HepG2 (cell line): ENCODE results near the gene DNAJC10. TPM values are rescaled to one million over a fixed set of nuclear protein-coding genes. Genes with fewer than 3 reads are reported as not detected.

ENCODE experiments used
- ATAC-seq: fragments of 200-7000 bp; cut with Tn5 transposase; 3 replicates; pipeline ENCODE4 v1.9.1; 2020; ENCODE audit warnings: mild to moderate bottlenecking, moderate library complexity
- BruUV-seq: library from RNA; stranded (reverse); fragments of 400-500 nt; replicated peaks from 2 replicates; lab custom pipeline; 2021; lab: Mats Ljungman, UMichigan
- CTCF ChIA-PET: fragments of 300-600 bp; formaldehyde crosslinking; extraction: SDS; loops from one replicate; lab custom pipeline; 2021; ENCODE audit warnings: low total read pairs, inconsistent platforms, low intra/inter-chr PET ratio; lab: Yijun Ruan, JAX
- POLR2A ChIA-PET: fragments of 350-600 bp; sonication (Branson Sonifier 250); formaldehyde crosslinking; loops from one replicate; lab custom pipeline; 2020; ENCODE audit warnings: antibody characterized with exemption, inconsistent platforms; lab: Yijun Ruan, JAX
- DNase-seq: peaks from one replicate; pipeline ENCODE4 v3.0.0-alpha.2; 2015; ENCODE audit warnings: low spot score
- FAIRE-seq: peaks from 3 replicates; lab custom pipeline; 2011; peaks lifted over from hg19 to GRCh38; lab: Jason Lieb, UNC
- H2AFZ ChIP-seq: one replicate; pipeline ENCODE4 v1.6.1; 2011; ENCODE audit warnings: low read length, inconsistent platforms
- H3K27ac ChIP-seq: fragments of 300-600 bp; 3 replicates; pipeline ENCODE4 v1.8.0; 2011; ENCODE audit warnings: mixed run types, mild to moderate bottlenecking, mixed read lengths, low read length, inconsistent platforms; ENCODE audit not compliant: insufficient read depth; ENCODE audit errors: extremely low read length
- H3K27me3 ChIP-seq, 2 experiments: fragments of 200-600 bp in 1 of 2; 2 replicates in 1 of 2; 3 replicates in 1 of 2; pipeline versions ENCODE4 v1.6.0 to v1.8.0; 2011; ENCODE audit warnings: low read length in 2 of 2, mild to moderate bottlenecking in 2 of 2, moderate library complexity in 2 of 2, inconsistent platforms in 1 of 2; ENCODE audit not compliant: insufficient read depth in 2 of 2, control insufficient read depth in 1 of 2
- H3K36me3 ChIP-seq, 2 experiments: fragments of 200-600 bp in 1 of 2; replicated peaks in 1 of 2; 2 replicates in 1 of 2; 3 replicates in 1 of 2; pipeline versions ENCODE4 v1.5.1 to v1.8.0; 2011; ENCODE audit warnings: low read length in 2 of 2, inconsistent platforms in 1 of 2; ENCODE audit not compliant: insufficient read depth in 2 of 2, control insufficient read depth in 1 of 2
- H3K4me1 ChIP-seq: 2 replicates; pipeline ENCODE4 v1.5.1; 2012; ENCODE audit warnings: low read length, inconsistent platforms; ENCODE audit not compliant: insufficient read depth
- H3K4me2 ChIP-seq: 2 replicates; pipeline ENCODE4 v1.6.0; 2011; ENCODE audit warnings: low read depth, low read length, inconsistent platforms
- H3K4me3 ChIP-seq, 3 experiments: fragments of 200-600 bp in 1 of 3; sonication (generic), shearing (Covaris generic) in 1 of 3; replicated peaks in 1 of 3; 2 replicates each; pipeline ENCODE4 v1.5.1; 2011 to 2016; ENCODE audit warnings: low read length in 3 of 3, inconsistent platforms in 2 of 3, low read depth in 2 of 3, mild to moderate bottlenecking in 2 of 3, control low read depth in 1 of 3, mixed read lengths in 1 of 3; ENCODE audit not compliant: insufficient read depth in 1 of 3
- H3K79me2 ChIP-seq: one replicate; pipeline ENCODE4 v1.6.1; 2011; ENCODE audit warnings: low read length, inconsistent platforms; ENCODE audit not compliant: insufficient read depth
- H3K9ac ChIP-seq: 2 replicates; pipeline ENCODE4 v1.6.0; 2011; ENCODE audit warnings: mild to moderate bottlenecking, low read depth, low read length, inconsistent platforms; ENCODE audit not compliant: insufficient read depth
- H3K9me3 ChIP-seq: 2 replicates; pipeline ENCODE4 v1.5.1; 2012; ENCODE audit warnings: mild to moderate bottlenecking, low read length
- H4K20me1 ChIP-seq: 2 replicates; pipeline ENCODE4 v1.6.0; 2011; ENCODE audit warnings: inconsistent platforms, mild to moderate bottlenecking, low read length, moderate library complexity; ENCODE audit not compliant: insufficient read depth
- CBFB ChIP-seq: sonication (generic); formaldehyde crosslinking; IDR thresholded peaks from 2 replicates; pipeline ENCODE4 v1.4.0; 2020; ENCODE audit warnings: missing genetic modification reagents
- GATAD2A ChIP-seq: IDR thresholded peaks from 2 replicates; pipeline ENCODE4 v1.6.1; 2016
- HMG20A ChIP-seq: IDR thresholded peaks from 2 replicates; pipeline ENCODE4 v1.6.1; 2016; ENCODE audit warnings: borderline replicate concordance
- JUND ChIP-seq: sonication (generic); formaldehyde crosslinking; IDR thresholded peaks from 2 replicates; pipeline ENCODE4 v1.8.0; 2022; ENCODE audit warnings: mild to moderate bottlenecking, missing genetic modification reagents
- KMT2A ChIP-seq: sonication (generic); formaldehyde crosslinking; IDR thresholded peaks from 2 replicates; pipeline ENCODE4 v1.4.0; 2020; ENCODE audit warnings: missing genetic modification reagents
- MTA1 ChIP-seq: sonication (generic); formaldehyde crosslinking; IDR thresholded peaks from 2 replicates; pipeline ENCODE4 v1.4.0; 2020; ENCODE audit warnings: missing genetic modification reagents, mild to moderate bottlenecking, borderline replicate concordance
- RAD21 ChIP-seq: fragments of 450-650 bp; formaldehyde crosslinking; IDR thresholded peaks from 2 replicates; pipeline ENCODE4 v1.5.0; 2020; ENCODE audit warnings: mild to moderate bottlenecking
- SMAD9 ChIP-seq: sonication (generic); formaldehyde crosslinking; IDR thresholded peaks from 2 replicates; pipeline ENCODE4 v1.5.1; 2020; ENCODE audit warnings: mild to moderate bottlenecking, missing genetic modification reagents
- SYNCRIP ChIP-seq: fragments of 200-400 bp; formaldehyde crosslinking; IDR thresholded peaks from 2 replicates; pipeline ENCODE4 v1.6.1; 2018; ENCODE audit warnings: mild to moderate bottlenecking, low read depth, low read length; ENCODE audit not compliant: insufficient read depth
- ZBTB8A ChIP-seq: sonication (generic); formaldehyde crosslinking; IDR thresholded peaks from 2 replicates; pipeline ENCODE4 v1.4.0; 2020; ENCODE audit warnings: mild to moderate bottlenecking, low read depth, missing genetic modification reagents, borderline replicate concordance
- ZNF276 ChIP-seq: sonication (generic); formaldehyde crosslinking; IDR thresholded peaks from 2 replicates; pipeline ENCODE4 v1.4.0; 2020; ENCODE audit warnings: mild to moderate bottlenecking, low read depth, missing genetic modification reagents
- ZNF383 ChIP-seq: sonication (generic); formaldehyde crosslinking; IDR thresholded peaks from 2 replicates; pipeline ENCODE4 v1.4.0; 2020; ENCODE audit warnings: missing genetic modification reagents, mild to moderate bottlenecking, borderline replicate concordance
- ZNF660 ChIP-seq: sonication (generic); formaldehyde crosslinking; IDR thresholded peaks from 2 replicates; pipeline ENCODE4 v1.5.1; 2020; ENCODE audit warnings: mild to moderate bottlenecking, low read depth, missing genetic modification reagents, borderline replicate concordance
- ZNF761 ChIP-seq: sonication (generic); formaldehyde crosslinking; conservative IDR thresholded peaks from 2 replicates; pipeline ENCODE4 v1.4.0; 2020; ENCODE audit warnings: mild to moderate bottlenecking, missing genetic modification reagents
- WGBS: methylation state at CpG from one replicate; pipeline ENCODE4 v1.1.6; 2017; ENCODE audit warnings: low lambda C conversion rate; 5-methylcytosine and 5-hydroxymethylcytosine counted together
- in situ Hi-C: cut with HindIII; loops from 2 replicates; pipeline ENCODE4 v1.10.0; 2017; ENCODE audit warnings: low pct_unique_long_range_greater_than_20kb; ENCODE audit not compliant: extremely low pct_ligation_motif_present
- intact Hi-C: fragments of 100-400 bp; cut with micrococcal nuclease; formaldehyde crosslinking; loops from one replicate; pipeline ENCODE4 v1.10.0; 2022; ENCODE audit not compliant: unreplicated experiment
- polyA plus RNA-seq, 8 experiments: library from polyadenylated mRNA; depleted of rRNA in 3 of 8; stranded (reverse) in 7 of 8; unstranded in 1 of 8; fragments of >200 nt; fragmentation: Illumina TruSeq in 4 of 8; extraction: Trizol in 4 of 8; gene quantifications; 2 replicates each; pipeline versions ENCODE4 v1.2.1 to v1.2.3, GENCODE V29; 2011 to 2016; ENCODE audit warnings: low read depth in 4 of 8, missing spikeins in 1 of 8, mixed read lengths in 1 of 8; ENCODE audit not compliant: insufficient read depth in 1 of 8
- total RNA-seq, 5 experiments: library from RNA; depleted of rRNA; stranded (reverse); fragments of >200 nt; fragmentation: Illumina TruSeq; extraction: Trizol; gene quantifications; 2 replicates each; pipeline ENCODE4 v1.2.3, GENCODE V29; 2016; ENCODE audit warnings: low read depth in 1 of 5
- TF ChIP-seq, protein P1 (sequence below): sonication (generic); formaldehyde crosslinking; IDR thresholded peaks from 2 replicates; pipeline ENCODE4 v1.5.0; 2020; ENCODE audit warnings: missing genetic modification reagents

Gene DNAJC10
- total and polyA plus RNA-seq, 2 of the 13 experiments (the other 11 are each of a cell fraction or from before 2014, with no cell fraction given), result 44.1 to 178 TPM

DNA sequence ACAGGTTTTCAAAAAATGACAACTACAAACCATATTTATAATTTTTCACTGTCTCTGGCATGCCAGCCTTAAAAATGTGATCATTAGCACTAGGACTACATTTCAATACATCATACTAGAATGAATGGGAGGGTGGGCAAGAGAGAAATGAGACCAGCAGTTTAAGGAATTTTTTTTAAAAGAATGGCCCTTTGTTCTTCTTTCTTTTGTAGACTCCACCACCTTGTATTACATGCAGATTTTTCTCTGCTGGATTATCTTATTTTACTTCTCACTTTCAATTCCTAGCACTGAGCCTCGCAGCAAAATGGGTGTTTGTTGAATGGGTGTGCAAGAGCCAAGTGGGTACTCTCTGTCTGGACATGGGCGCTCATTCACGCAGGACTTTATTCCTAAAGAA is 110.4 kb downstream of the DNAJC10 start:
- FAIRE-seq (no peak), DNase-seq (no peak), ATAC-seq (no peak)
- POLR2A ChIA-PET, result no interaction called here
- CTCF ChIA-PET, result no interaction called here
- Histone ChIP-seq H3K4me1 (no peaks in the 10 kb centered on the region), H2AFZ (no peak overlapping the region), H3K36me3 (no peaks in the 10 kb centered on the region), H3K27me3 (no peaks in the 10 kb centered on the region; a peak in 1 of 5 replicates), H4K20me1 (no peaks in the 10 kb centered on the region), H3K27ac (no peak overlapping the region), H3K4me2 (no peak overlapping the region), H3K9me3 (no peaks in the 10 kb centered on the region), H3K79me2 (no peaks in the 10 kb centered on the region), H3K9ac (no peak overlapping the region), H3K4me3 (no peak overlapping the region)
- no peak for TF ChIP-seq CBFB
- no peak for TF ChIP-seq MTA1 (CRISPR knock-in tag)
- TF ChIP-seq, protein P1, sequence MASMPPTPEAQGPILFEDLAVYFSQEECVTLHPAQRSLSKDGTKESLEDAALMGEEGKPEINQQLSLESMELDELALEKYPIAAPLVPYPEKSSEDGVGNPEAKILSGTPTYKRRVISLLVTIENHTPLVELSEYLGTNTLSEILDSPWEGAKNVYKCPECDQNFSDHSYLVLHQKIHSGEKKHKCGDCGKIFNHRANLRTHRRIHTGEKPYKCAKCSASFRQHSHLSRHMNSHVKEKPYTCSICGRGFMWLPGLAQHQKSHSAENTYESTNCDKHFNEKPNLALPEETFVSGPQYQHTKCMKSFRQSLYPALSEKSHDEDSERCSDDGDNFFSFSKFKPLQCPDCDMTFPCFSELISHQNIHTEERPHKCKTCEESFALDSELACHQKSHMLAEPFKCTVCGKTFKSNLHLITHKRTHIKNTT (CRISPR knock-in tag), result no peak
- no peak for TF ChIP-seq JUND
- TF ChIP-seq HMG20A (CRISPR knock-in tag), result no peak
- no peak for TF ChIP-seq ZNF383 (CRISPR knock-in tag)
- no peak for TF ChIP-seq ZNF276 (CRISPR knock-in tag)
- TF ChIP-seq ZBTB8A (CRISPR knock-in tag), result no peak
- no peak for TF ChIP-seq RAD21
- no peak for TF ChIP-seq SMAD9 (CRISPR knock-in tag)
- no peak for TF ChIP-seq ZNF761
- TF ChIP-seq GATAD2A (CRISPR knock-in tag), result no peak
- TF ChIP-seq SYNCRIP, result no peak
- no peak for TF ChIP-seq KMT2A
- TF ChIP-seq ZNF660 (CRISPR knock-in tag), result no peak
- BruUV-seq, result no TSS peak
- intact Hi-C loops (no loop called here), in situ Hi-C loops (no loop called here)
- WGBS, result 72% methylated on average over 3 of the region's 3 CpGs
